Fibroblast of skin of left quadriceps (primary cell): ENCODE results near the gene BTNL9.
"Not testable (repeated sequence)": the region's sequence is repeated elsewhere in the genome, so short reads cannot be mapped to it uniquely, and the experiment has no call there.

Experiments used
- DNase-seq, 2 experiments: peaks; one replicate each; pipeline ENCODE4 v3.0.0-alpha.2; 2013; ENCODE audit warnings: low read depth in 2 of 2

Gene BTNL9

GRCh38 chr5:181042722-181043121 is 2.7 kb downstream of the BTNL9 start:
- DNase-seq = no peak

- DNase-seq = no peak
These were observed 3.4 kb downstream of the BTNL9 start for GRCh38 chr5:181043285-181044092.

GRCh38 chr5:181044093-181044599 is 4.1 kb downstream of the BTNL9 start:
- no peak for DNase-seq

GRCh38 chr5:181044662-181045305 is 4.7 kb downstream of the BTNL9 start:
- no peak for DNase-seq

- no peak for DNase-seq
These were observed 5.2 kb downstream of the BTNL9 start for GRCh38 chr5:181045316-181045715.

GRCh38 chr5:181045857-181046256 is 5.8 kb downstream of the BTNL9 start:
- DNase-seq = not testable (repeated sequence)

- no peak for DNase-seq
These were observed 7.2 kb downstream of the BTNL9 start for GRCh38 chr5:181047288-181047687.

GRCh38 chr5:181047921-181048320 is 7.9 kb downstream of the BTNL9 start:
- DNase-seq = no peak

GRCh38 chr5:181050016-181050415 is 9.9 kb downstream of the BTNL9 start:
- no peak for DNase-seq

GRCh38 chr5:181051841-181052671 is 12.0 kb downstream of the BTNL9 start:
- no peak for DNase-seq

- DNase-seq = no peak
These were observed 12.8 kb downstream of the BTNL9 start for GRCh38 chr5:181052672-181053487.

GRCh38 chr5:181053488-181054121 is 13.5 kb downstream of the BTNL9 start:
- DNase-seq = no peak

GRCh38 chr5:181054138-181054537 is 14.1 kb downstream of the BTNL9 start:
- no peak for DNase-seq

GRCh38 chr5:181054871-181055459 is 14.9 kb downstream of the BTNL9 start:
- DNase-seq = no peak

GRCh38 chr5:181056431-181056830 is 16.4 kb downstream of the BTNL9 start:
- DNase-seq = no peak

GRCh38 chr5:181058321-181058720 is 18.3 kb downstream of the BTNL9 start:
- no peak for DNase-seq

GRCh38 chr5:181058786-181059296 is 18.8 kb downstream of the BTNL9 start:
- no peak for DNase-seq

- no peak for DNase-seq
These were observed 19.5 kb downstream of the BTNL9 start for GRCh38 chr5:181059297-181060230.

- no peak for DNase-seq
These were observed 20.1 kb downstream of the BTNL9 start for GRCh38 chr5:181060231-181060590.
